Spinal cord (tissue), 10 donors: Measurements from ENCODE around the gene HCN1. TPM values are rescaled to one million over a fixed set of nuclear protein-coding genes. Genes with fewer than 3 reads are reported as not detected.
"Not testable (repeated sequence)": the region's sequence is repeated elsewhere in the genome, so short reads cannot be mapped to it uniquely, and the experiment has no call there.

Source experiments
- DNase-seq, 6 donors: peaks; one replicate each; pipeline versions ENCODE4 v3.0.0 to v3.0.0-alpha.2; 2013 to 2015; ENCODE audit warnings: low spot score in 6 of 6, low read depth in 4 of 6
- H3K27ac ChIP-seq: one replicate; pipeline ENCODE4 v1.5.1; 2013; ENCODE audit warnings: low read depth, low read length, control low read depth
- H3K27me3 ChIP-seq: one replicate; pipeline ENCODE4 v1.6.1; 2013; ENCODE audit warnings: low read length; ENCODE audit not compliant: control insufficient read depth, insufficient read depth
- H3K36me3 ChIP-seq: one replicate; pipeline ENCODE4 v1.6.1; 2013; ENCODE audit warnings: low read length; ENCODE audit not compliant: control insufficient read depth, insufficient read depth
- H3K4me1 ChIP-seq: one replicate; pipeline ENCODE4 v1.6.1; 2013; ENCODE audit warnings: low read length; ENCODE audit not compliant: control insufficient read depth, insufficient read depth
- H3K4me3 ChIP-seq: one replicate; pipeline ENCODE4 v1.5.1; 2013; ENCODE audit warnings: low read depth, low read length, control low read depth
- H3K9me3 ChIP-seq: one replicate; pipeline ENCODE4 v1.6.1; 2013; ENCODE audit warnings: low read length; ENCODE audit not compliant: control insufficient read depth, insufficient read depth
- WGBS: methylation state at CpG from one replicate; pipeline ENCODE4 v1.1.5; 2013; ENCODE audit warnings: missing lambda C conversion rate; ENCODE audit not compliant: insufficient coverage; 5-methylcytosine and 5-hydroxymethylcytosine counted together
- polyA plus RNA-seq, 2 donors: library from polyadenylated mRNA; unstranded; fragments of 120-200 nt; gene quantifications; one replicate each; pipeline ENCODE4 v1.2.1, GENCODE V29; 2013; ENCODE audit not compliant: insufficient read length in 2 of 2
- total RNA-seq, 2 donors: library from RNA; depleted of rRNA in 1 of 2; stranded (reverse); fragments of 120-200 nt in 1 of 2; fragments of >200 nt in 1 of 2; gene quantifications; one replicate each; pipeline versions ENCODE4 v1.2.3 to v1.2.4, GENCODE V29; 2013 to 2014
- donor health status: healthy.

The HCN1 gene
- total and polyA plus RNA-seq, 4 donors: 1.9 to 16.7 (median 7.7) TPM

DNA sequence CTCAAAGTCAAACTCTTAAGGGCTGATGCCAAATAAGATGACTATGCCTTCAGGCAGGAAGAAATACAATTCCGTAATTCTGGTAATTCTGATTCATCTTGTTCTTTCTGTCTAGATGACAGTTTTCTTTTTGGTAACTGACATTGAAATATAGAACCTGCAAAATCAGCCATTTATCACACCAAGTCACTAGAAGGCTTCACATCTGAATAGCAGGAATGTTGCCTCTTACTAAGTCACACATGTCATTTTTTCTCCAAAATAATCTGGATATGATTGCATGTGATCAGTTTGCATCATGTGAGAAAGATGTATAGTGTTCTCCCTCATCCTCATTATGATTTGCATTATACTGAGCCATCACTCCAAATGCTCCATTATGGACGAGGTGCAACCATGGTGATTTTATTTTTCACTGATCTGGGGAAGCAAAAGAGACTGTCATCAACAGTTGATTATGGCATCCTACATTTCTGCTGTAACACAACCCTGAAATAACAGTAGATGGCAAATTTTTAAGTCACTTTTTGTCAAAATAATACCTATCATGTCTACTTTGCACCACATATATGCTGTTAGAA, 69.0 kb downstream of the HCN1 start:
- no peaks in the 10 kb centered on the region for H3K27me3 ChIP-seq
- no peaks in the 10 kb centered on the region for H3K4me1 ChIP-seq
- WGBS: no CpG with 5 or more reads among the region's 2 CpGs
- no peak overlapping the region for H3K4me3 ChIP-seq
- no peaks in the 10 kb centered on the region for H3K36me3 ChIP-seq
- H3K9me3 ChIP-seq: no peaks in the 10 kb centered on the region
- DNase-seq: no peak
- no peak overlapping the region for H3K27ac ChIP-seq

DNA sequence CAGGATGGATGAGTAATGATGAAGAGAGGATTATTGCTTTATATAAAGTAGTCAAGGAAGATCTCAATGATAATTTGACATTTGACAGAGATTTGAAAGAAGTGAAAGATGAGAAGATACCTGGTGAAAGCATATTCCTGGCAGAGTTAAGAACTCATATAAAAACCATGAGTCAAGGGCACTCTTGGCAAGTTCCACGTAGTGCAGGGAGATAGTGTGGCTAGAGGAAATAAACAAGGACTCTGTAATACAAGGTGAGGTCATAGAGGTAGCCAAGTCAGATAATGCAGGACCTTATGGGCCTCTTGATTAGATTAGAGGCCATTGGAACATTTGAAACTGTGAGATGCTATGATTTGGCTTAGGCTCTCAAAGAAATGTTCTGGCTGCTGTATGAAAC, 72.3 kb downstream of the HCN1 start:
- Histone ChIP-seq H3K27ac (no peak overlapping the region), H3K4me3 (no peak overlapping the region), H3K27me3 (no peaks in the 10 kb centered on the region), H3K4me1 (no peaks in the 10 kb centered on the region), H3K36me3 (no peaks in the 10 kb centered on the region), H3K9me3 (no peaks in the 10 kb centered on the region)
- DNase-seq: no peak
- 100% methylated on average over 1 of the region's 1 CpG for WGBS

DNA sequence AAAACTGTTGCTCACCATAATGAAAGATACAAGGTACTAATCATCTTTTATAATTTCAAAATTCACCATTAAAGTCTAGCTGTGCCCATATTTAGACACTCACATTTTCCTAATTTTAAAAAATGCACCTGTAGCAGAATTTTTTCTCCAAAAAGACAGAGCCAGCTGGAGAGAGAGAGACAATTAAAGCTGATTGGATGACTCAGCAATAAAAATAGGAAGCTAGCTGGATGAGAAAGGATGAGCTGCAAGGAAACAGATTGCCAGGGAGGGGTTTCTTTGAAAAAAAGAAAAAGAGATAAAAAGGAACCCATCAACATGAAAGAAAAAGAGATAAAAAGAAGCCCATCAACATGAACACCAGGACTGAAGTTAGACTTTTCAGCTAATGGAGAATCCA, 73.8 kb downstream of the HCN1 start:
- H3K27ac ChIP-seq: no peak overlapping the region
- H3K4me3 ChIP-seq: no peak overlapping the region
- no peaks in the 10 kb centered on the region for H3K27me3 ChIP-seq
- H3K9me3 ChIP-seq: no peaks in the 10 kb centered on the region
- H3K36me3 ChIP-seq: no peaks in the 10 kb centered on the region
- no peak for DNase-seq
- no peaks in the 10 kb centered on the region for H3K4me1 ChIP-seq

DNA sequence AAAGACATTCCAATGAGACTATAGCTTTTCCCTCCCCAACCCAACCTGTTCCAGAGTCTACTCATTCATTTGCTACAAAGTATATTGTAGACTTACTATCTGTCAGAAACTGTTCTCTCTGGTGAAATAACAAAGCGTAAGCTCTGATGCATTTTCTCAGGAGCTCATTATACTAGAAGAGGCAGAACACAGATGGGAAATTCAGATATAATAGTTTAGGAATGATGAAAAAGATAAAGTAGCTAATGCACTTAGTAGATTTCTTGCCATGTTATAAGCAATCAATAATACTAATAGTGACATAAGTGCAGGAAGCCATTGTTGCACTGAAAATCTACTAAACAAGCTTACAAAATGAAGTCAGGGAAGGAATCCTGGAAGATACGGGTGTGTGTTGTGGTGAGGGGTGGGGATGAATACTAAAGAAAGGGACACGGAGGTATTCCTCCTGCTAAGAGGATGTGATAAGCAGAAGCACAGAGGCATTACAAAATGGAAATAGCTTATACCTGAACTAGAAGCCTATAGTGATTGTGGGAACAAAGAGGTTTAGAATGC, 78.2 kb downstream of the HCN1 start:
- Histone ChIP-seq H3K36me3 (no peaks in the 10 kb centered on the region), H3K4me1 (no peaks in the 10 kb centered on the region), H3K27ac (no peak overlapping the region), H3K9me3 (no peaks in the 10 kb centered on the region), H3K27me3 (no peaks in the 10 kb centered on the region), H3K4me3 (no peak overlapping the region)
- WGBS: 68% methylated on average over 2 of the region's 3 CpGs
- DNase-seq: peak in 1 of 6 donors; percentile 17

DNA sequence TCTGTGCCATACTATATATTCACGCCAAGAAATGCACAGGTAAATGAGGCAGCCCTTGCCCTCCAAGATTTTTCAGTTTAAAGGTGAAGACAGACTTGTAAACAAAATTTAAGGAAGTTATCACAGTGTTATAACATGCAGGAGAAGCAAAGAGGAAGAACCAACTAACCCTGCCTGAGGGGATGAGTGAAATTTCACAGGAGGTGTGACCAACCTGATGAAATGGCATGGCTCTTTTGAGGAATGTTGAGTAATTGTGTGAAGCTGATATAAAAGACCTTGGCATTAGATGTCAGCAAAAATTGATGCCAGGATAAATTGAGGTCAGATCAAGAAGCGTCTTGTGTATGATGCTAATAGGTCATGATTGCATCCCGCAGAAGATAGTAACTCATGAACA, 86.5 kb downstream of the HCN1 start:
- H3K9me3 ChIP-seq: no peaks in the 10 kb centered on the region
- 75% methylated on average over 2 of the region's 3 CpGs for WGBS
- H3K27ac ChIP-seq: no peak overlapping the region
- H3K4me1 ChIP-seq: no peaks in the 10 kb centered on the region
- no peak for DNase-seq
- H3K4me3 ChIP-seq: no peak overlapping the region
- no peaks in the 10 kb centered on the region for H3K36me3 ChIP-seq
- no peaks in the 10 kb centered on the region for H3K27me3 ChIP-seq

DNA sequence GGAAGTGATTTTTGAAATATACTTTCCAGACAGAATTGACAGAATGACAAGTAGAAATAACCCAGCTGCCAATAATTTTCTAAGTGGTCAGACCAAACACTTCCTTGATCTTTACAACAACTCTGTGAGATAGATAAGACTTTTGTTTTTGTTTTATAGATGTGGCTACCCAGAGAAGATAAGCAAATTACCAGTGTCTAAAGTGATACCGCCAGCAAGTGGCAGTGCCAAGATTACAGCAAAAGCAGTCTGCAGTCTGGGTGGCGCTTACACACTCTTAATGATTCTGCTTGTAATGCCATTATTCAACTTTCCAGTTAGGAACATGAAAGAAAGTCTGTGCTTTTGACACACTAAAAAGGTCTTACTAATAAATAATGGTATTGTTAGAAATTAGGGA, 92.1 kb downstream of the HCN1 start:
- no peak overlapping the region for H3K4me3 ChIP-seq
- H3K27ac ChIP-seq: no peak overlapping the region
- H3K9me3 ChIP-seq: no peaks in the 10 kb centered on the region
- no peak for DNase-seq
- WGBS: 100% methylated on average over 1 of the region's 2 CpGs
- no peaks in the 10 kb centered on the region for H3K27me3 ChIP-seq
- H3K4me1 ChIP-seq: no peaks in the 10 kb centered on the region
- H3K36me3 ChIP-seq: no peaks in the 10 kb centered on the region

DNA sequence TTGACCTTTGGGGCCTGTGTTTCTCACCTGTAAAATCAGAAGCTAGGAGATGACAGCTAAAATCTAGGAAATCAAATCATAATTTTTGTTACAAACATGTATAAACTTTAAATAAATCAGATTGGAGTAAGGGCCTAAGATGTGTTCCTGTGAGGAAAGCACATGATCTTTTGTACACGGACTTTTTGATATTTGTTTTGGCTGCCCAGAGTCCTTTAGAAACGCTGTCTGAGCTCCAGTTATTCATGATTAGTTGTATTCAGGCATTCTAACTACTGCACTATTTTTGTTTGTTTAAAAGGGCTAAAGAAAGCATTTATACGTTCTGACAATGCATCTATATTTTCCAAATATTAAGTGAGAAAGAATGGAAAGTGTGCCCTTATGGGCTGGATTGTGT, 94.8 kb downstream of the HCN1 start:
- H3K27me3 ChIP-seq: no peaks in the 10 kb centered on the region
- H3K36me3 ChIP-seq: no peaks in the 10 kb centered on the region
- H3K4me1 ChIP-seq: no peaks in the 10 kb centered on the region
- H3K27ac ChIP-seq: no peak overlapping the region
- no peaks in the 10 kb centered on the region for H3K9me3 ChIP-seq
- no peak for DNase-seq
- 100% methylated on average over 1 of the region's 3 CpGs for WGBS
- no peak overlapping the region for H3K4me3 ChIP-seq

DNA sequence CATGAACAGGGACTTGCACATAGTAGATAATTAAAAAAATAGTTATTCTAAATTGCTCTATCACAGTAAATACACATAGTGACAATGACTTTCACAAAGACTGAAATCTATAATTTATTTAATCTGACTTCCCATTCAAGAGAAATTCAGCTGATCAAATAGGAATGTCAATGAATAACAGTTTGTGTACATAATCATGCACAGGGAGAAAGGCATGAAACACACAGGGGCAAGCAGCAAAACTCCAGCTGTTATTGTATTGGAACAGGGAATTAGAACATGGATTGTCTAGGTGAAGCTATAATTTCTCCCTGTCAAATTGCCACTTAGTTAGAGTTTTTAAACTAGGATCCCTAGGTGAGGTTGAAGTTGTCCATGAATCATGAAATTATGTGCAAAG, 99.9 kb downstream of the HCN1 start:
- Histone ChIP-seq H3K27ac (no peak overlapping the region), H3K36me3 (no peaks in the 10 kb centered on the region), H3K27me3 (no peaks in the 10 kb centered on the region), H3K4me3 (no peak overlapping the region), H3K4me1 (no peaks in the 10 kb centered on the region), H3K9me3 (no peaks in the 10 kb centered on the region)
- DNase-seq: no peak

DNA sequence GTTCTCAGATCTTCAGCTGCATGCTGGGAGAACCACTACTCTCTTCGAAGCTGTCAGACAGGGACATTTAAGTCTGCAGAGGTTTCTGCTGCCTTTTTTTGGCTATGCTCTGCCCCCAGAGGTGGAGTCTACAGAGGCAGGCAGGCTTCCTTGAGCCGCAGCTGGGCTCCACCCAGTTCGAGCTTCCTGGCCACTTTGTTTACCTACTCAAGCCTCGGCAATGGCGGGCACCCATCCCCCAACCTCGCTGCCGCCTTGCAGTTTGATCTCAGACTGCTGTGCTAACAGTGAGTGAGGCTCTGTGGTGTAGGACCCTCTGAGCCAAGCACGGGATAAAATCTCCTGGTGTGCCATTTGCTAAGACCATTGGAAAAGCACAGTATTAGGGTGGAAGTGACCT, 110.2 kb downstream of the HCN1 start:
- H3K36me3 ChIP-seq, H3K4me3 ChIP-seq, DNase-seq, H3K27me3 ChIP-seq, H3K9me3 ChIP-seq, H3K27ac ChIP-seq, H3K4me1 ChIP-seq: not testable (repeated sequence)
- 83% methylated on average over 4 of the region's 8 CpGs for WGBS

DNA sequence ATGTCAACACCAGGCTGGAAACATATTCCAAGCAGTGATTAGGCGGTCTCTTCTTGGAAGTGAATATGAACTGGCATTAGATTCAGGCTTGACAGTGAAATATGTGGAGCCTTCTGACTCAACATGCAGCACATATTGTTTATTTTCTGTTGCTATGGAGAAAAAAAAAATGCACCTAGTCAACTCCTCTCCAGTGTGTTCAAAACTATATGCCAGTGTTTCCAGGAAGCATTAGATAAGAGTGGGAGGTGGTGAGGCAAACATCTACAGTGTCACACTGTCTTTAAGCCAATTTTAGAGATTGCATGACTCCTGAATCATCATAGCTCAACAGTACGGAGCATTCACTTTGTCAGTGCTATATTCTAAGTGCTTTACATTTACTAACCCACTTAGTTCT, 117.9 kb downstream of the HCN1 start:
- Histone ChIP-seq H3K9me3 (no peaks in the 10 kb centered on the region), H3K4me3 (no peak overlapping the region), H3K4me1 (no peaks in the 10 kb centered on the region), H3K36me3 (no peaks in the 10 kb centered on the region), H3K27me3 (no peaks in the 10 kb centered on the region), H3K27ac (no peak overlapping the region)
- no peak for DNase-seq
- no CpG with 5 or more reads among the region's 2 CpGs for WGBS
